Measurements from ENCODE around the gene BMP10. TPM values are rescaled to one million over a fixed set of nuclear protein-coding genes. Genes with fewer than 3 reads are reported as not detected.

The BMP10 gene
- total RNA-seq, 1 donor from 2014 or later, result 0.19 TPM

DNA sequence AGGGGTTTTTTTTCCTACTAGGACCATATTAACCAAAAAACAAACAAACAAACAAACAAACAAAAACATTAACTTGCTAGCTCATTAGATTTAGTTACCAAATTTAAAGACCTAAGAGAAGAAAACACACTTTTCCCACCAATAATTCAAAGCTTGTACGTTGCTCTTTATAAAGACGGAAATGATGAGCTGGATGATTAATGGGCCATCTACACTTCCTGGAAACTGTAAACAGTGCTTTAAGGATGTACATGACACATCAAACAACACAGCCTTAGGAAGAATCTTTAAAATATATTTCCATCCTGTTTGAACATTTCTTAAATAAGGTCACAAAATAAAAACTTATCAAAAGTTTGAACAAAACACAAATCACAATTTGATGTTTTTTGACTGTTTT, 982 bp downstream of the BMP10 start:
- no peaks in the 10 kb centered on the region for H3K9me3 ChIP-seq (replicated peaks)
- H3K36me3 ChIP-seq, result no peaks in the 10 kb centered on the region
- no peaks in the 10 kb centered on the region for H3K4me1 ChIP-seq
- no peak for DNase-seq
- H3K27ac ChIP-seq (replicated peaks), result no peak overlapping the region
- H3K4me3 ChIP-seq, result no peak overlapping the region
- TF ChIP-seq, protein P1, sequence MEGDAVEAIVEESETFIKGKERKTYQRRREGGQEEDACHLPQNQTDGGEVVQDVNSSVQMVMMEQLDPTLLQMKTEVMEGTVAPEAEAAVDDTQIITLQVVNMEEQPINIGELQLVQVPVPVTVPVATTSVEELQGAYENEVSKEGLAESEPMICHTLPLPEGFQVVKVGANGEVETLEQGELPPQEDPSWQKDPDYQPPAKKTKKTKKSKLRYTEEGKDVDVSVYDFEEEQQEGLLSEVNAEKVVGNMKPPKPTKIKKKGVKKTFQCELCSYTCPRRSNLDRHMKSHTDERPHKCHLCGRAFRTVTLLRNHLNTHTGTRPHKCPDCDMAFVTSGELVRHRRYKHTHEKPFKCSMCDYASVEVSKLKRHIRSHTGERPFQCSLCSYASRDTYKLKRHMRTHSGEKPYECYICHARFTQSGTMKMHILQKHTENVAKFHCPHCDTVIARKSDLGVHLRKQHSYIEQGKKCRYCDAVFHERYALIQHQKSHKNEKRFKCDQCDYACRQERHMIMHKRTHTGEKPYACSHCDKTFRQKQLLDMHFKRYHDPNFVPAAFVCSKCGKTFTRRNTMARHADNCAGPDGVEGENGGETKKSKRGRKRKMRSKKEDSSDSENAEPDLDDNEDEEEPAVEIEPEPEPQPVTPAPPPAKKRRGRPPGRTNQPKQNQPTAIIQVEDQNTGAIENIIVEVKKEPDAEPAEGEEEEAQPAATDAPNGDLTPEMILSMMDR (IDR thresholded peaks at IDR 0.05; ENCODE audit: borderline replicate concordance), result no peak
- peaks cover 100% of the 10 kb centered on the region for H3K27me3 ChIP-seq (ENCODE audit: low read depth)
- intact Hi-C loops (cut with micrococcal nuclease), result no loop called here

DNA sequence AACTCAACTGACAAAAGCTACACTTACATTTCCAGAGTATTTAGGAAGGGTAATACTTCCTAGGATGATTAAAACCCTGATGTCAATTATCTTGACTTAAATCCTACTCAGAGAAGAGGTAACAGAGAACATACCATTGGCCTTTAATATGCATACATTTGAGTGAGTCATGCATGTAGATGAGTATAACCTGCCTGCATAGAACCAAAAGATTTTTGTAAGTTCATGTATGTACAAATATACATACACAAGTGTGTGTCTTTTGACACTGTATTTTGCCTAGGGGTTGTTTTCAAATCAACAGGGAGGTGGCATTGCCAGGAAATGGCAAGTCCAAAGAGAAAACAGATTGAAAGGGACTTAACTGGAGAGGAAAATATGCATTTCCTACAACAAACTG, 6.1 kb downstream of the BMP10 start:
- Histone ChIP-seq H3K27ac (replicated peaks) (no peak overlapping the region), H3K4me1 (peaks cover 3% of the 10 kb centered on the region), H3K9me3 (replicated peaks) (no peaks in the 10 kb centered on the region), H3K4me3 (no peak overlapping the region), H3K36me3 (no peaks in the 10 kb centered on the region), H3K27me3 (ENCODE audit: low read depth) (peaks cover 97% of the 10 kb centered on the region)
- no peak for DNase-seq
- TF ChIP-seq, protein P1 (IDR thresholded peaks at IDR 0.05; ENCODE audit: borderline replicate concordance), result no peak
- intact Hi-C loops (cut with micrococcal nuclease), result no loop called here

DNA sequence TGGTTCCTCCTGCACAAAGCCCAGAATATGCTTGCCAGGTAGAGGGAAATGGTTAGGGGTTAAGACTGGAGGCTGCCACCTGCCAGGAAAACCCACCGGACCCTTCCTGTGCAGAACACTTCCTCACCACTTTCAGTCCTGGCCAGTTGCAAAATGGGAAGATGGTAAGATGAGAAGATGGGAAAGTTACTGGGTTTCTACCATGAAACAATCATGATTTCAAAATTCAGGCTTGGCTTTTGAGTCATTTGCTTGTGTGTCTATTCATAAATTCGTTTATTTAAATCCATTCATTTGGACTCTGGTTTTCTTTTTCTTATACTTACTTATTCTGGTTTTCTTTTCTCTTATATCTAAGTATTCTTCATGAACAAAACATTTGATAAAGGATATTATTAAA, 7.2 kb downstream of the BMP10 start:
- TF ChIP-seq, protein P1 (IDR thresholded peaks at IDR 0.05; ENCODE audit: borderline replicate concordance), result no peak
- no peak for DNase-seq
- Histone ChIP-seq H3K4me1 (peaks cover 3% of the 10 kb centered on the region), H3K27ac (replicated peaks) (no peak overlapping the region), H3K36me3 (no peaks in the 10 kb centered on the region), H3K27me3 (ENCODE audit: low read depth) (peaks cover 97% of the 10 kb centered on the region), H3K9me3 (replicated peaks) (no peaks in the 10 kb centered on the region), H3K4me3 (no peak overlapping the region)
- intact Hi-C loops (cut with micrococcal nuclease), result no loop called here

DNA sequence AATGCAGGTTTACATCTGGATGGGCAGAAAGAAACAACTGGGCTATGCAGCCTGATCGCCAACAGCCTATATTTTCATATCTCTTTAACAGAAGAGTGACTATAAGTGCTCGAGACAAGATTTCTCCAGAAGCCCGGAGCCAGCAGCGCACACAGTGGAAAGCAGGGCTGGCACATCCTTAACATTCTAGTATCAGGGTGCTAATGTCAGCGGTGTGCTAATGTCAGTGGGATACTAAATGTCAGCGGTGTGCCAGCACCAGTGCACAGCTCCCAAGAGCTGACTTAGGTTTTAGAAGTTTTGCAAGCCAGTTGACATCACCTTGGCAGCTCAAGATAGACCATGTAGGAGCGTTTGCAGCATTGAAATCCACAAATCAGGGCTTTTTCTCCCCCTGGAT, 8.3 kb downstream of the BMP10 start:
- no peaks in the 10 kb centered on the region for H3K9me3 ChIP-seq (replicated peaks)
- H3K36me3 ChIP-seq, result no peaks in the 10 kb centered on the region
- H3K27me3 ChIP-seq (ENCODE audit: low read depth), result peaks cover 97% of the 10 kb centered on the region
- TF ChIP-seq, protein P1 (IDR thresholded peaks at IDR 0.05; ENCODE audit: borderline replicate concordance), result no peak
- DNase-seq, result no peak
- intact Hi-C loops (cut with micrococcal nuclease), result no loop called here
- H3K4me1 ChIP-seq, result peaks cover 3% of the 10 kb centered on the region
- H3K27ac ChIP-seq (replicated peaks), result no peak overlapping the region
- H3K4me3 ChIP-seq, result no peak overlapping the region

DNA sequence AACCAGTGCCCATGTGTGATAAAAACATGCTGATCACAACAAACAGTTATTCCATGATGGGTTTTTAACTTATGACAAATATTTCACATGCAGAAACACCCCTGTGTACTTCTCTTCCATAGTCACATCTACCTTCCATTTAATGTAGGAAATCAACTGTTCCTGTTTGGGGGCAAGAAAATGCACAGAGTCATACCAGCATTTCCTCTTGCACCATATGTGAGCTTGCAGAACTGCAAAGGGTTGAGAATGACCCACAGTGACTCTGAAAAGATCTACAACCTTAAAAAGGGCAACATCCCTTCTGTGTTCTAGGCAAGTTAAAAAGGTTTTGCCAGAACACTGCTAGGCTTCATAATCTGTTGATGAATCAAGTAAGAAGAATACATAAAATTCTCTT, 9.9 kb downstream of the BMP10 start:
- H3K27ac ChIP-seq (replicated peaks), result no peak overlapping the region

More for the DNA sequence above, 9.9 kb downstream of the BMP10 start:
- no peak for DNase-seq
- intact Hi-C loops (cut with micrococcal nuclease), result no loop called here
- H3K27me3 ChIP-seq (ENCODE audit: low read depth), result peaks cover 97% of the 10 kb centered on the region
- H3K36me3 ChIP-seq, result no peaks in the 10 kb centered on the region
- H3K4me3 ChIP-seq, result no peak overlapping the region
- peaks cover 3% of the 10 kb centered on the region for H3K4me1 ChIP-seq
- no peaks in the 10 kb centered on the region for H3K9me3 ChIP-seq (replicated peaks)
- TF ChIP-seq, protein P1 (IDR thresholded peaks at IDR 0.05; ENCODE audit: borderline replicate concordance), result no peak
